ENCODE measurements around the gene SPOCK1. TPM values are rescaled to one million over a fixed set of nuclear protein-coding genes. Genes with fewer than 3 reads are reported as not detected.

SPOCK1 gene
- total RNA-seq, 1 experiment from 2014 or later: 0.27 TPM

DNA sequence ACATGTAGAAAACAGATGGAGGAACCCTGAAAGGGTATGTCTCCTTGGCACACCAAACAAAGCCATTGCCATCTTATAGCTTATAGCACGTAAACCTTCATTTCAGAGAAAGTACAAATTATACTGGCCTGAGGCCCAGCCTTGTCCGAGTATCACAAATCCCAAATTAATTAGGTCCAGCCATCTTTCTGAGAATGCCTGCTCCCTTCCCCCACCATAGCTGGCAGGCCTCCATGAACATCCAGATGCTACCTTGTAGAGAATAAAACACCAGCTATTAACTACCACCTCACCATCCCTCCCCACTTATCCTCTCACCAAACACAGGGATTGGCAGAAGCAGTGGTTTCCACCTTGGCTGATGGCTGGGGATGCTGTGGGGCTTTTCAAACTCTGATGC, 224.0 kb downstream of the SPOCK1 start:
- Histone ChIP-seq H3K27ac (ENCODE audit: low read depth, low read length) (no peak overlapping the region), H3K9ac (ENCODE audit: low read length) (no peak overlapping the region), H3K79me2 (ENCODE audit: insufficient read depth, low read length) (no peaks in the 10 kb centered on the region), H3K36me3 (ENCODE audit: control insufficient read depth in 1 of 2, insufficient read depth in 2 of 2, low read length in 2 of 2) (no peaks in the 10 kb centered on the region), H3K9me2 (ENCODE audit: insufficient read depth) (no peaks in the 10 kb centered on the region), H3K4me1 (ENCODE audit: control insufficient read depth in 1 of 2, insufficient read depth in 2 of 2, low read length in 2 of 2) (no peaks in the 10 kb centered on the region), H2AFZ (ENCODE audit: low read depth, low read length, poor library complexity, severe bottlenecking) (no peak overlapping the region), H3K4me3 (replicated peaks in 1 of 2; ENCODE audit: low read depth in 1 of 2, low read length in 2 of 2) (no peak overlapping the region), H3K9me3 (ENCODE audit: control insufficient read depth in 1 of 2, insufficient read depth in 1 of 2, low read depth in 1 of 2, low read length in 2 of 2) (no peaks in the 10 kb centered on the region), H4K20me1 (ENCODE audit: insufficient read depth) (no peaks in the 10 kb centered on the region), H3K4me2 (ENCODE audit: low read length) (no peak overlapping the region), H3K27me3 (ENCODE audit: insufficient read depth, low read length) (peaks cover 17% of the 10 kb centered on the region; the same call in 1 of the 2 replicates)
- intact Hi-C loops (cut with micrococcal nuclease): no loop called here
- ATAC-seq (no peak), DNase-seq (ENCODE audit: low read depth, low spot score) (no peak)
- CTCF ChIA-PET: no interaction called here
- no TSS peak for BruUV-seq (replicated peaks)
- POLR2A ChIA-PET: no interaction called here
- TF ChIP-seq TCF7L2 (IDR thresholded peaks at IDR 0.05; ENCODE audit: borderline replicate concordance, extremely low read depth, insufficient read depth, insufficient read length) (no peak), SRF (IDR thresholded peaks at IDR 0.05; ENCODE audit: low read depth) (no peak), EZH2 (IDR thresholded peaks at IDR 0.05) (no peak), EZH2phosphoT487 (IDR thresholded peaks at IDR 0.05; ENCODE audit: borderline replicate concordance) (no peak), YY1 (IDR thresholded peaks at IDR 0.05; ENCODE audit: extremely low read depth, insufficient replicate concordance, low read depth, low read length) (no peak), ZFX (IDR thresholded peaks at IDR 0.05) (no peak), ELF1 (IDR thresholded peaks at IDR 0.05; ENCODE audit: borderline replicate concordance, low read depth) (no peak), SIN3A (IDR thresholded peaks at IDR 0.05; ENCODE audit: low read depth) (no peak)
- TF ChIP-seq, protein P1, sequence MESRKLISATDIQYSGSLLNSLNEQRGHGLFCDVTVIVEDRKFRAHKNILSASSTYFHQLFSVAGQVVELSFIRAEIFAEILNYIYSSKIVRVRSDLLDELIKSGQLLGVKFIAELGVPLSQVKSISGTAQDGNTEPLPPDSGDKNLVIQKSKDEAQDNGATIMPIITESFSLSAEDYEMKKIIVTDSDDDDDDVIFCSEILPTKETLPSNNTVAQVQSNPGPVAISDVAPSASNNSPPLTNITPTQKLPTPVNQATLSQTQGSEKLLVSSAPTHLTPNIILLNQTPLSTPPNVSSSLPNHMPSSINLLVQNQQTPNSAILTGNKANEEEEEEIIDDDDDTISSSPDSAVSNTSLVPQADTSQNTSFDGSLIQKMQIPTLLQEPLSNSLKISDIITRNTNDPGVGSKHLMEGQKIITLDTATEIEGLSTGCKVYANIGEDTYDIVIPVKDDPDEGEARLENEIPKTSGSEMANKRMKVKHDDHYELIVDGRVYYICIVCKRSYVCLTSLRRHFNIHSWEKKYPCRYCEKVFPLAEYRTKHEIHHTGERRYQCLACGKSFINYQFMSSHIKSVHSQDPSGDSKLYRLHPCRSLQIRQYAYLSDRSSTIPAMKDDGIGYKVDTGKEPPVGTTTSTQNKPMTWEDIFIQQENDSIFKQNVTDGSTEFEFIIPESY (IDR thresholded peaks at IDR 0.05; ENCODE audit: extremely low read depth, insufficient replicate concordance, low read length): no peak
- RAD21 ChIA-PET (ENCODE audit: low non-redundant PET in 1 of 2, low total read pairs in 2 of 2, uncharacterized antibody in 2 of 2, unreplicated experiment in 2 of 2): no interaction called here

All from HCT116 (cell line).